HCT116 (cell line): ENCODE measurements around the gene RUNX2. TPM values are rescaled to one million over a fixed set of nuclear protein-coding genes. Genes with fewer than 3 reads are reported as not detected.

ENCODE experiments used
- ATAC-seq: fragments of 200-7000 bp; cut with Tn5 transposase; 2 replicates; pipeline ENCODE4 v1.9.1; 2020; ENCODE audit warnings: mild to moderate bottlenecking, moderate library complexity
- BruUV-seq: library from RNA; stranded (reverse); fragments of 400-500 nt; replicated peaks from 2 replicates; lab custom pipeline; 2021; lab: Mats Ljungman, UMichigan
- CTCF ChIA-PET: fragments of 300-600 bp; sonication (Branson Sonifier 250); formaldehyde crosslinking; loops from one replicate; lab custom pipeline; 2021; ENCODE audit warnings: antibody characterized with exemption; lab: Charles Lee
- POLR2A ChIA-PET: fragments of 300-600, 350-600 bp; sonication (Branson Sonifier 250); formaldehyde crosslinking; loops from one replicate; lab custom pipeline; 2021; ENCODE audit warnings: antibody characterized with exemption; lab: Charles Lee
- RAD21 ChIA-PET, 2 experiments: fragments of 300-600 bp; sonication (Branson Sonifier 250); formaldehyde crosslinking; loops; one replicate each; lab custom pipeline; 2023; ENCODE audit warnings: low total read pairs in 2 of 2; ENCODE audit not compliant: uncharacterized antibody in 2 of 2, unreplicated experiment in 2 of 2, low non-redundant PET in 1 of 2; lab: Charles Lee
- DNase-seq: peaks from one replicate; pipeline ENCODE4 v3.0.0-alpha.2; 2010; ENCODE audit warnings: low read depth, low spot score
- H2AFZ ChIP-seq: fragments of 200-600 bp; shearing (Covaris generic), sonication (generic); 2 replicates; pipeline ENCODE4 v1.6.1; 2017; ENCODE audit warnings: low read depth, mixed run types, mixed read lengths, antibody characterized with exemption, low read length; ENCODE audit not compliant: poor library complexity, severe bottlenecking
- H3K27ac ChIP-seq: 2 replicates; pipeline ENCODE4 v1.5.1; 2012; ENCODE audit warnings: low read depth, low read length
- H3K27me3 ChIP-seq: fragments of 200-600 bp; sonication (generic); 2 replicates; pipeline ENCODE4 v1.6.1; 2016; ENCODE audit warnings: mixed run types, low read length, mixed read lengths; ENCODE audit not compliant: insufficient read depth
- H3K36me3 ChIP-seq, 2 experiments: fragments of 200-500 bp in 1 of 2; fragments of 200-600 bp in 1 of 2; sonication (Bioruptor generic) in 1 of 2; sonication (generic) in 1 of 2; 2 replicates each; pipeline versions ENCODE4 v1.5.1 to v1.6.1; 2014 to 2016; ENCODE audit warnings: low read length in 2 of 2, inconsistent platforms in 1 of 2, mixed read lengths in 1 of 2, mixed run types in 1 of 2; ENCODE audit not compliant: insufficient read depth in 2 of 2, control insufficient read depth in 1 of 2
- H3K4me1 ChIP-seq, 2 experiments: fragments of 200-600 bp in 1 of 2; sonication (generic) in 1 of 2; 2 replicates each; pipeline versions ENCODE4 v1.5.1 to v1.6.1; 2012 to 2017; ENCODE audit warnings: low read length in 2 of 2, inconsistent platforms in 1 of 2, mild to moderate bottlenecking in 1 of 2, mixed read lengths in 1 of 2, mixed run types in 1 of 2, moderate library complexity in 1 of 2; ENCODE audit not compliant: insufficient read depth in 2 of 2, control insufficient read depth in 1 of 2
- H3K4me2 ChIP-seq: fragments of 200-600 bp; sonication (generic); 2 replicates; pipeline ENCODE4 v1.6.1; 2017; ENCODE audit warnings: mixed run types, low read length, mixed read lengths
- H3K4me3 ChIP-seq, 2 experiments: fragments of 200-600 bp in 1 of 2; sonication (generic) in 1 of 2; replicated peaks in 1 of 2; 2 replicates each; pipeline ENCODE4 v1.5.1; 2011 to 2016; ENCODE audit warnings: low read length in 2 of 2, control low read depth in 1 of 2, low read depth in 1 of 2, mild to moderate bottlenecking in 1 of 2, mixed read lengths in 1 of 2, mixed run types in 1 of 2
- H3K79me2 ChIP-seq: fragments of 200-600 bp; sonication (generic); 2 replicates; pipeline ENCODE4 v1.6.1; 2017; ENCODE audit warnings: mild to moderate bottlenecking, mixed run types, low read length, moderate library complexity, mixed read lengths; ENCODE audit not compliant: insufficient read depth
- H3K9ac ChIP-seq: fragments of 200-600 bp; sonication (generic); 2 replicates; pipeline ENCODE4 v1.6.1; 2016; ENCODE audit warnings: low read length, mixed read lengths
- H3K9me2 ChIP-seq: fragments of 200-600 bp; sonication (generic), shearing (Covaris generic); 2 replicates; pipeline ENCODE4 v1.6.1; 2017; ENCODE audit warnings: mixed run types, mild to moderate bottlenecking, moderate library complexity; ENCODE audit not compliant: insufficient read depth
- H3K9me3 ChIP-seq, 2 experiments: fragments of 200-500 bp in 1 of 2; fragments of 200-600 bp in 1 of 2; sonication (Bioruptor generic) in 1 of 2; sonication (generic) in 1 of 2; 2 replicates each; pipeline ENCODE4 v1.6.1; 2014 to 2017; ENCODE audit warnings: low read length in 2 of 2, mixed read lengths in 2 of 2, inconsistent platforms in 1 of 2, low read depth in 1 of 2, mild to moderate bottlenecking in 1 of 2, mixed run types in 1 of 2, moderate library complexity in 1 of 2; ENCODE audit not compliant: control insufficient read depth in 1 of 2, insufficient read depth in 1 of 2
- H4K20me1 ChIP-seq: fragments of 200-600 bp; sonication (generic), shearing (Covaris generic); 2 replicates; pipeline ENCODE4 v1.6.1; 2017; ENCODE audit warnings: mixed run types, mild to moderate bottlenecking, moderate library complexity; ENCODE audit not compliant: insufficient read depth
- CBX3 ChIP-seq: IDR thresholded peaks from 2 replicates; pipeline ENCODE4 v1.6.1; 2012; ENCODE audit warnings: low read depth
- CEBPB ChIP-seq: IDR thresholded peaks from 2 replicates; pipeline ENCODE4 v1.6.1; 2012; ENCODE audit warnings: low read depth
- CTCF ChIP-seq, 3 experiments: fragments of 200-600 bp in 1 of 3; sonication (generic) in 1 of 3; IDR thresholded peaks in 2 of 3; conservative IDR thresholded peaks in 1 of 3; 2 replicates each; pipeline ENCODE4 v1.5.1; 2012 to 2017; ENCODE audit warnings: low read depth in 2 of 3, low read length in 2 of 3, antibody characterized with exemption in 1 of 3, borderline replicate concordance in 1 of 3, control low read depth in 1 of 3, mild to moderate bottlenecking in 1 of 3, mixed read lengths in 1 of 3, mixed run types in 1 of 3, moderate library complexity in 1 of 3; ENCODE audit not compliant: insufficient read depth in 1 of 3
- EZH2 ChIP-seq: fragments of 200-600 bp; sonication (generic); IDR thresholded peaks from 2 replicates; pipeline ENCODE4 v1.6.1; 2017; ENCODE audit warnings: antibody characterized with exemption, mixed run types
- EZH2phosphoT487 ChIP-seq: fragments of 200-600 bp; IDR thresholded peaks from 2 replicates; pipeline ENCODE4 v1.6.1; 2018; ENCODE audit warnings: antibody characterized with exemption, borderline replicate concordance
- JUND ChIP-seq: IDR thresholded peaks from 2 replicates; pipeline ENCODE4 v1.6.1; 2012
- POLR2A ChIP-seq: IDR thresholded peaks from 2 replicates; pipeline ENCODE4 v1.7.0; 2011; ENCODE audit warnings: borderline replicate concordance; ENCODE audit not compliant: insufficient read depth, insufficient read length; ENCODE audit errors: extremely low read depth
- POLR2AphosphoS5 ChIP-seq: IDR thresholded peaks from 2 replicates; pipeline ENCODE4 v1.6.1; 2011; ENCODE audit warnings: mild to moderate bottlenecking, low read depth, low read length, moderate library complexity
- SP1 ChIP-seq: IDR thresholded peaks from 2 replicates; pipeline ENCODE4 v1.6.1; 2012; ENCODE audit warnings: low read depth
- SRF ChIP-seq: IDR thresholded peaks from 2 replicates; pipeline ENCODE4 v1.6.1; 2012; ENCODE audit warnings: low read depth
- YY1 ChIP-seq: IDR thresholded peaks from 2 replicates; pipeline ENCODE4 v1.6.1; 2011; ENCODE audit warnings: low read length, low read depth, moderate library complexity, mild to moderate bottlenecking; ENCODE audit not compliant: insufficient replicate concordance; ENCODE audit errors: extremely low read depth
- ZBTB33 ChIP-seq: IDR thresholded peaks from 2 replicates; pipeline ENCODE4 v1.6.1; 2011; ENCODE audit warnings: mild to moderate bottlenecking, low read length, moderate library complexity; ENCODE audit not compliant: insufficient replicate concordance; ENCODE audit errors: extremely low read depth
- ZFX ChIP-seq: fragments of 450-650 bp; IDR thresholded peaks from 2 replicates; pipeline ENCODE4 v1.6.1; 2017
- ZNF274 ChIP-seq: fragments of 200-500 bp; sonication (Bioruptor generic); IDR thresholded peaks from 2 replicates; pipeline ENCODE4 v1.6.1; 2014; ENCODE audit warnings: mild to moderate bottlenecking, low read depth, low read length, inconsistent platforms
- intact Hi-C: fragments of 100-400 bp; cut with micrococcal nuclease; formaldehyde crosslinking; loops from 2 replicates; pipeline ENCODE4 v1.10.0; 2022
- total RNA-seq: library from RNA; stranded (reverse); gene quantifications from one replicate; pipeline ENCODE4 v1.2.1, GENCODE V29; 2021; ENCODE audit not compliant: unreplicated experiment
- TF ChIP-seq, protein P1 (sequence below): IDR thresholded peaks from 2 replicates; pipeline ENCODE4 v1.6.1; 2012

The RUNX2 gene
- total RNA-seq, 1 experiment from 2014 or later, result 1.1 TPM

GRCh38 chr6:45491874-45492273 is 163.7 kb downstream of the RUNX2 start (continued):
- TF ChIP-seq ZBTB33, result no peak
- TF ChIP-seq YY1, result no peak
- no peak for TF ChIP-seq ZNF274
- no peak for TF ChIP-seq POLR2A
- no peak for TF ChIP-seq CBX3
- TF ChIP-seq SP1, result no peak
- no peak for TF ChIP-seq ZFX
- no peak for TF ChIP-seq POLR2AphosphoS5

- POLR2A ChIA-PET, result no interaction called here
- CTCF ChIA-PET, result no interaction called here
- TF ChIP-seq JUND (no peak), CTCF (IDR thresholded peaks at IDR 0.05 in 2 of 3, conservative IDR thresholded peaks at IDR 0.05 in 1 of 3; ENCODE audit: borderline replicate concordance in 1 of 3, insufficient read depth in 1 of 3, low read depth in 2 of 3, low read length in 2 of 3) (no peak), EZH2phosphoT487 (no peak), YY1 (no peak), CEBPB (no peak), CBX3 (no peak), POLR2A (no peak), EZH2 (no peak), SRF (no peak), ZFX (no peak), POLR2AphosphoS5 (no peak), ZBTB33 (no peak)
- TF ChIP-seq, protein P1, sequence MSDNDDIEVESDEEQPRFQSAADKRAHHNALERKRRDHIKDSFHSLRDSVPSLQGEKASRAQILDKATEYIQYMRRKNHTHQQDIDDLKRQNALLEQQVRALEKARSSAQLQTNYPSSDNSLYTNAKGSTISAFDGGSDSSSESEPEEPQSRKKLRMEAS, result no peak
- ATAC-seq, result no peak
- no peaks in the 10 kb centered on the region for H3K27me3 ChIP-seq
- H3K9me2 ChIP-seq, result no peaks in the 10 kb centered on the region
- no peak overlapping the region for H3K4me2 ChIP-seq
- intact Hi-C loops, result no loop called here
- no peak overlapping the region for H3K27ac ChIP-seq
- H3K9ac ChIP-seq, result no peak overlapping the region
- H2AFZ ChIP-seq, result no peak overlapping the region
- H3K36me3 ChIP-seq, result no peaks in the 10 kb centered on the region
- no peaks in the 10 kb centered on the region for H4K20me1 ChIP-seq
- H3K9me3 ChIP-seq, result no peaks in the 10 kb centered on the region
- H3K4me3 ChIP-seq, result no peak overlapping the region
- BruUV-seq, result no TSS peak
- no peaks in the 10 kb centered on the region for H3K79me2 ChIP-seq
- DNase-seq, result no peak
- H3K4me1 ChIP-seq, result no peaks in the 10 kb centered on the region
- RAD21 ChIA-PET, result no interaction called here
Observed at GRCh38 chr6:45493761-45494160, 165.6 kb downstream of the RUNX2 start.
